GM21528 (cell line): ENCODE data around the gene SEMA6B.

ENCODE experiments used
- ATAC-seq: cut with Tn5 transposase; IDR thresholded peaks from one replicate; pipeline ENCODE4 v1.9.1; 2021; ENCODE audit warnings: mild to moderate bottlenecking, moderate library complexity; ENCODE audit not compliant: unreplicated experiment, low FRiP score

SEMA6B gene

DNA sequence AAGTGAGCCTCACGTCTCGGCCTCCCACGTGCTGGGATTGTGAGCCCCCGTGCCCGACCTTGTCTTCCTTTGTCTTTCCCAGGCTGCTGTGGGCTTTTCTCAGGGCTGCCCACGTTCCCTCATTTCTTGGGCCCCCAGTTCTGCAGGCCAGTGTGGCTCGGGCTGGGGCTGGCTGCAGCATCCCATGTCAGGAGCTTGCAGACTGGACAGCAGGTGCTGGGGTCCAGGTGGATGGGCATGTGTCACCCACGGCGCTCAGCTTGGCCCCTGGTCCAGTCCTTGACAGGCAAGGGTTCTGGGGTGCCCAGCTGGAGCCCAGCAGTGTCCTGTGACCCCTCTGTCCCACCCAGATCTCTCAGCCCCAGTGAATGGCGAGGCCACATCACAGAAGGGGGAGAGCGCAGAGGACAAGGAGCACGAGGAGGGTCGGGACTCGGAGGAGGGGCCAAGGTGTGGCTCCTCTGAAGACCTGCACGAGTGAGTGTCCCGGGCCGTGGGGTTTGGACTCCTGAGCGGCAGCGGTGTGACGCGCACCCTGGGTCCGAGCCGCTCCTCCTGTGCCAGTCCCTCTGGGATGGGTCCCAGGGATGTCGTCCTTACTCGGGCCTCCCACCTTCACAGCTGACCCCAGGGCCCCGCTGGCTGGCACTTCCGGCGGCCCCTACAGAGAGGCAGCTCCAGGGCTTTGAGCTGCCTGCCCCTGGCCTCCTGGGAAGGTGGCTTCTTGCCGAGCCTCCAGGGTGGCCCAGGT, 58.5 kb downstream of the SEMA6B start:
- ATAC-seq: no peak

DNA sequence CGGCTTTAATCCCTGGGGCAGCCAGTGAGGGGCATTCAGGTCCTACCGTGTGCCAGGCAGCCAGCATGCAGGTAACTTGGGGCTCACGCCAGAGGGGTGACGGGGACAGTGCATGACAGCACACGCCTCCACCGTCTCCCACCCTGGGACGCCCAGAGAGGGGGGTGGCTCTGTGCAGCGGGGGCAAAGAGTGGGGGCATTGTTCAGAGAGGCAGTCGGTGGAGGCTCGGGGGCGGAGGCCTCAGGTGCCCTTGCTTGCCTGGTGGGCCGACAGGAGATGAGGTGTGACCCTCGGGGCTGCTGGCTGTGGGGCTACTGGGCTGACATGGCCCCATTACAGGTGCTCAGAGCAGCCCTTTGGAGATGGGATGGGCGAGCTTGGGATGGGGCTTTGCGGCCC, 59.6 kb downstream of the SEMA6B start:
- no peak for ATAC-seq

DNA sequence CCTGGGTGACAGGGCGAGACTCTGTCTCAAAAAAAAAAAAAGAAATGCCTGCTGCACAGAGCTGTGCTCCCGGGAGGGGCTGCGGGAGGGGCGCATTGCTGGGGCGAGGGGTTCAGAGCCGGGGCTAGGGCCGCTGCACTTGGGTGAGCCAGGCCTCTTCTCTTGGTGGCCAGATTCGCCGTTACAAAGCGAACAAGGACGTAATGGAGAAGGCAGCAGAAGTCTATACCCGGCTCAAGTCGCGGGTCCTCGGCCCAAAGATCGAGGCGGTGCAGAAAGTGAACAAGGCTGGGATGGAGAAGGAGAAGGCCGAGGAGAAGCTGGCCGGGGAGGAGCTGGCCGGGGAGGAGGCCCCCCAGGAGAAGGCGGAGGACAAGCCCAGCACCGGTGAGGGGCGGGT, 60.2 kb downstream of the SEMA6B start:
- no peak for ATAC-seq

DNA sequence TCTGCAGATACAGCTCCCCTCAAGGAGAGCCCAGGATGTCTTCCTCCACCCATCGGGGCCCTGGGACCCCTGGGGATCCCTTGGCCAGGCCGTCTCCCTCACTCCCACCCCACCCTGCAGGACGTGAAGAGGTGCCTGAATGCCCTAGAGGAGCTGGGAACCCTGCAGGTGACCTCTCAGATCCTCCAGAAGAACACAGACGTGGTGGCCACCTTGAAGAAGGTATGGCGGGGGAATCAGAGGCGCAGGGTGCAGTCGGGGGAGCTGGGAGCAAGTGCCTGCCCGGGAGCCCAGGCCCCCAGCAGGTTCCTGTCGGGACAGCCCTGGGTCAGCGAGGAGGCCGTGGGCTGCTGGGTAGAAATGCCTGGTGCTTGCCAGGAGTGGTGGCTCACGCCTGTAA, 60.8 kb downstream of the SEMA6B start:
- no peak for ATAC-seq

DNA sequence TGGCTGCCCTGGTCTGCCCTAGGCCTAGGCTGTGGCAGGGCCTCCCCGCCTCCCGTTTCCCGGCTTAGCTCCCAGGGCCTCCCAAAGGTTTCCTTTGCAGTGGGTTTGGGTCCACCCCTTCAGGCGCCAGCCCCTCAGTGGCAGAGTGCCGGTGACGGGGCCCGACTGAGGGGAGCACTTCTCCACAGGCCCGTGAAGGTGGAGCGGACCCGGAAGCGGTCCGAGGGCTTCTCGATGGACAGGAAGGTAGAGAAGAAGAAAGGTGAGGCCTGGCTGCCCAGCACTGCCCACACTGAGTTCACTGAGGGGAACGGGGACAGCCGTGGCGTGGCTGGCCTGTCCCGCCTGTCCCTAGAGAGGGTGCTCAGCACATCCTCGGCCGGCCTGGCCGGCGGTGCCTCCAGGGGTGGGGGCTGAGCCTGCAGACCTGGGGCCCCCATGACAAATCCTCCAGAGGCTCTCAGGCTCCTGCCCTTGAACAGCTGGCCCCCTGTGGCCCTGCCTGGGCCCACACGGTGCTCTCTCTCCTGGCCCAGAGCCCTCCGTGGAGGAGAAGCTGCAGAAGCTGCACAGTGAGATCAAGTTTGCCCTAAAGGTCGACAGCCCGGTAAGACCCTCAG, 61.6 kb downstream of the SEMA6B start:
- ATAC-seq: no peak

DNA sequence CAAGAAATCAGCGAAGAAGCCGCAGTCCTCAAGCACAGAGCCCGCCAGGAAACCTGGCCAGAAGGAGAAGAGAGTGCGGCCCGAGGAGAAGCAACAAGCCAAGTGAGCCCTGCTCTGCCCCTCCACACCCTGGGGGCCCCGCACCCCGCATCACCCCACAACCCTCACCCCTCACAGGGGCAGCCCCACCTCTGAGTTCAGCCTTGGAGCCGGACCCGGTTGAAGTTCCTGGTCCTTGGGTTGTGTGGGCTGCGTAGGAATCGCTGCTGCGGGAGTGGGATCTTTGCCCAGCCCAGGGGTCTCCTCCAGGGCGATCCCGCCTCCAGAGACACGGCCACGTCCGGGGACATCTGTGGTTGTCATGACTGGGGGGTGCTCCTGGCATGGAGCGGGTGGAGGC, 63.2 kb downstream of the SEMA6B start:
- no peak for ATAC-seq

DNA sequence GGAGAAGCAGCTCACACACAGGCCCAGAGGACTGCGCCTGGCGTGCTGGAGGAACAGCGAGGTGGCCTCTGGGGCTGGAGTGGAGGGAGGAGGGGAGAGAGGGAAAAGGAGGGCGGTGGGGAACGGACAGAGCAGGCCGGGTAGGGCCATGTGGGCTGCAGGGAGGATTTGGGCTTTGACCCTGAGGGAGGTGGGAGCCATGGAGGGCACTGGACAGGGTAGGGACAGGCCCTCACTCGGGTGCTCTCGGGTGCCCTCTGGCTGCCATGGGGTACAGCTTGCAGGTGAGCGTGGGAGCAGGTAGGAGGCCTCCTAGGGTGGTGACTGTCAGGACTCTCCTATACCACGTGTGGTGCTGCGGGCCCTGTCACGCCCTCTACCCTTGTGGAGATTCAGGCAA, 64.0 kb downstream of the SEMA6B start:
- ATAC-seq: no peak

DNA sequence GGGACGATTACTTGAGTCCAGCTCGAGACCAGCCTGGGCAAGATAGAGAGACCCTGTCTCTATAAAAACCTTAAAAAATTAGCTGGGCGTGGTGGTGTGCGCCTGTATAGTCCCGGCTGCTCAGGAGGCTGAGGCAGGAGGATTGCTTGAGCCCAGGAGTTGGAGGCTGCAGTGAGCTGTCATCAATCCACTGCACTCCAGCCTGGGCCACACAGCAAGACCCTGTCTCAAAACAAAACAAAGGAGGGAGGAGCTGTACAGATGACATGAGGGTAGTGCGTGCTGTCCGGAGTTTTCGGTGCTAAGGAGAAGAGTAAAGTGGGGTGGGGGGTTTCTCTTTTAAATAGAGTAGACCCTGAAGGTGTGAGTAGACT, 64.8 kb downstream of the SEMA6B start:
- ATAC-seq: no peak

DNA sequence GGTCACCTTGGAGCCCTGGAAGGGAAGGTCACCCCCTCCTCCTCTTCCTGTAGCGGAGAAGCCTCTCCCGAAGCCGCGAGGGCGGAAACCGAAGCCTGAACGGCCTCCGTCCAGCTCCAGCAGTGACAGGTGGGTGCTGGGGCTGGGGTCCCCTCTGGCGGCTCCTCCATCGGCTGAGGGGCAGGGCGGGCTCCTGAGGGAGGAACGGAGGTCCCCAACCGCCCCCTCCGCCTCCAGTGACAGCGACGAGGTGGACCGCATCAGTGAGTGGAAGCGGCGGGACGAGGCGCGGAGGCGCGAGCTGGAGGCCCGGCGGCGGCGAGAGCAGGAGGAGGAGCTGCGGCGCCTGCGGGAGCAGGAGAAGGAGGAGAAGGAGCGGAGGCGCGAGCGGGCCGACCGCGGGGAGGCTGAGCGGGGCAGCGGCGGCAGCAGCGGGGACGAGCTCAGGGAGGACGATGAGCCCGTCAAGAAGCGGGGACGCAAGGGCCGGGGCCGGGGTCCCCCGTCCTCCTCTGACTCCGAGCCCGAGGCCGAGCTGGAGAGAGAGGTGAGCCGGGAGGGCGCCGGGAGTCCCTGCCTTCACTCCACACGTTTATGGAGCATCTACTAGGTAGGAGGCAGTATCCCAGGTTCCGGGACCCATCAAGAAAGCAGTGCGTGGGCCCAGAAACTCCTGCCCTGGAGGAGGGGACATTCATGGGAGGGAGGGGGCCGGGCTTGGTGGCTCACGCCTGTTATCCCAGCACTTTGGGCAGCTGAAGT, 65.4 kb downstream of the SEMA6B start:
- ATAC-seq: no peak

DNA sequence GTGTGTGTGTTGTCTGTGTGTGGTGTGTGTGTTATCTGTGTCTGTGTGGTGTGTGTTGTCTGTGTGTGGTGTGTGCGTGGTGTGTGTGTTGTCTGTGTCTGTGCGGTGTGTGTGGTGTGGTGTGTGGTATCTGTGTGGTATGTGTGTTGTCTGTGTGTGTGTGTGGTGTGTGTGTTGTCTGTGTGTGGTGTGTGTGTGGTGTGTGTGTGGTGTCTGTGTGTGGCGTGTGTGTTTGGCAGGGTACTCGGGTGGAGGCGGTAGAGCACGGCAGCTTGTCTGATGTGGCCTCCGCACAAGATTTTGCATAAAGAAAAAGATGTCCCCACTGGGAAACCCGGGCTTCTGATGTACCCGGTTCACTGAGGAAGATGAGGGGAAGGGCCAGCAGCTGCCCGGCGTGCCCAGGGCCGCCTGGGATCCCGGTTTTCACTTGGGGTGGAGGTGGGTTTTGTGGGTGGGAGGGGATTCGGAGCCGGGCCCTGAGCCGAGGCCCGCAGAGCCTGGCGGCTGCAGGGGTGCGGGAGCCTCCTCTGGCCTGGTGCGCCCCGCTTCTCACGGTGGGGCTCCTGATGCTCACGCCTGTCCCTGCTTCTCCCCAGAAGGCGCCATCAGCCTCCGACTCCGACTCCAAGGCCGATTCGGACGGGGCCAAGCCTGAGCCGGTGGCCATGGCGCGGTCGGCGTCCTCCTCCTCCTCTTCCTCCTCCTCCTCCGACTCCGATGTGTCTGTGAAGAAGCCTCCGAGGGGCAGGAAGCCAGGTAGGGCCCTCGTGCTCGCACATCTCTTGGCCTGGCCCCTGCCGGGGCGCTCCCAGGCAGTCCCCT, 66.2 kb downstream of the SEMA6B start:
- no peak for ATAC-seq
